HepG2 (cell line): ENCODE measurements around the gene BBC3. TPM values are rescaled to one million over a fixed set of nuclear protein-coding genes. Genes with fewer than 3 reads are reported as not detected.

Source experiments
- BCL6 ChIP-seq: IDR thresholded peaks from 2 replicates; pipeline ENCODE4 v1.6.1; 2016; ENCODE audit warnings: missing genetic modification reagents, missing compliant biosample characterization
- HOXA7 ChIP-seq: sonication (generic); formaldehyde crosslinking; IDR thresholded peaks from 2 replicates; pipeline ENCODE4 v1.8.1; 2022; ENCODE audit warnings: mild to moderate bottlenecking, missing genetic modification reagents, moderate library complexity
- HOXA9 ChIP-seq: sonication (generic); formaldehyde crosslinking; IDR thresholded peaks from 2 replicates; pipeline ENCODE4 v1.8.1; 2022; ENCODE audit warnings: missing genetic modification reagents, mild to moderate bottlenecking, moderate library complexity, borderline replicate concordance
- LCORL ChIP-seq, 2 experiments: fragments of 450-650 bp in 1 of 2; sonication (generic) in 1 of 2; formaldehyde crosslinking in 1 of 2; IDR thresholded peaks; 2 replicates each; pipeline versions ENCODE4 v1.5.0 to v1.6.1; 2017 to 2020; ENCODE audit warnings: antibody characterized with exemption in 1 of 2, missing genetic modification reagents in 1 of 2
- RFX1 ChIP-seq: fragments of 450-650 bp; IDR thresholded peaks from 2 replicates; pipeline ENCODE4 v1.6.1; 2017
- SNAI1 ChIP-seq: sonication (generic); formaldehyde crosslinking; IDR thresholded peaks from 2 replicates; pipeline ENCODE4 v1.5.0; 2020; ENCODE audit warnings: mild to moderate bottlenecking, missing genetic modification reagents, borderline replicate concordance
- TBP ChIP-seq: sonication (generic); formaldehyde crosslinking; IDR thresholded peaks from 2 replicates; pipeline ENCODE4 v1.5.0; 2020; ENCODE audit warnings: missing genetic modification reagents
- THYN1 ChIP-seq: sonication (generic); formaldehyde crosslinking; IDR thresholded peaks from 2 replicates; pipeline ENCODE4 v1.8.1; 2023; ENCODE audit warnings: low read depth, mild to moderate bottlenecking, moderate library complexity, missing genetic modification reagents, borderline replicate concordance
- ZC3H13 ChIP-seq: sonication (generic); formaldehyde crosslinking; IDR thresholded peaks from 2 replicates; pipeline ENCODE4 v1.8.1; 2023; ENCODE audit warnings: mild to moderate bottlenecking, missing genetic modification reagents, moderate library complexity
- ZNF331 ChIP-seq: sonication (generic); formaldehyde crosslinking; IDR thresholded peaks from 2 replicates; pipeline ENCODE4 v1.4.0; 2020; ENCODE audit warnings: missing genetic modification reagents
- ZNF589 ChIP-seq: sonication (generic); formaldehyde crosslinking; conservative IDR thresholded peaks from 2 replicates; pipeline ENCODE4 v1.8.0; 2022; ENCODE audit warnings: mild to moderate bottlenecking, moderate library complexity, missing genetic modification reagents
- ZNF616 ChIP-seq: sonication (generic); formaldehyde crosslinking; IDR thresholded peaks from 2 replicates; pipeline ENCODE4 v1.5.0; 2020; ENCODE audit warnings: low read depth, mild to moderate bottlenecking, missing genetic modification reagents
- polyA plus RNA-seq, 8 experiments: library from polyadenylated mRNA; depleted of rRNA in 3 of 8; stranded (reverse) in 7 of 8; unstranded in 1 of 8; fragments of >200 nt; fragmentation: Illumina TruSeq in 4 of 8; extraction: Trizol in 4 of 8; gene quantifications; 2 replicates each; pipeline versions ENCODE4 v1.2.1 to v1.2.3, GENCODE V29; 2011 to 2016; ENCODE audit warnings: low read depth in 4 of 8, missing spikeins in 1 of 8, mixed read lengths in 1 of 8; ENCODE audit not compliant: insufficient read depth in 1 of 8
- total RNA-seq, 5 experiments: library from RNA; depleted of rRNA; stranded (reverse); fragments of >200 nt; fragmentation: Illumina TruSeq; extraction: Trizol; gene quantifications; 2 replicates each; pipeline ENCODE4 v1.2.3, GENCODE V29; 2016; ENCODE audit warnings: low read depth in 1 of 5
- TF ChIP-seq, protein P1 (sequence below): sonication (generic); formaldehyde crosslinking; IDR thresholded peaks from 2 replicates; pipeline ENCODE4 v1.4.0; 2020; ENCODE audit warnings: low read depth, missing genetic modification reagents
- TF ChIP-seq, protein P2 (sequence below): sonication (generic); IDR thresholded peaks from 2 replicates; pipeline ENCODE4 v1.6.1; 2016; ENCODE audit warnings: low read depth, borderline replicate concordance
- TF ChIP-seq, protein P3 (sequence below): IDR thresholded peaks from 2 replicates; pipeline ENCODE4 v1.6.1; 2016; ENCODE audit warnings: low read depth
- TF ChIP-seq, protein P4 (sequence below): IDR thresholded peaks from 2 replicates; pipeline ENCODE4 v1.4.0; 2020; ENCODE audit warnings: mild to moderate bottlenecking, missing genetic modification reagents

BBC3 gene
- total and polyA plus RNA-seq, 2 of the 13 experiments (the other 11 are each of a cell fraction or from before 2014, with no cell fraction given), result 6.1 to 8.8 TPM

DNA sequence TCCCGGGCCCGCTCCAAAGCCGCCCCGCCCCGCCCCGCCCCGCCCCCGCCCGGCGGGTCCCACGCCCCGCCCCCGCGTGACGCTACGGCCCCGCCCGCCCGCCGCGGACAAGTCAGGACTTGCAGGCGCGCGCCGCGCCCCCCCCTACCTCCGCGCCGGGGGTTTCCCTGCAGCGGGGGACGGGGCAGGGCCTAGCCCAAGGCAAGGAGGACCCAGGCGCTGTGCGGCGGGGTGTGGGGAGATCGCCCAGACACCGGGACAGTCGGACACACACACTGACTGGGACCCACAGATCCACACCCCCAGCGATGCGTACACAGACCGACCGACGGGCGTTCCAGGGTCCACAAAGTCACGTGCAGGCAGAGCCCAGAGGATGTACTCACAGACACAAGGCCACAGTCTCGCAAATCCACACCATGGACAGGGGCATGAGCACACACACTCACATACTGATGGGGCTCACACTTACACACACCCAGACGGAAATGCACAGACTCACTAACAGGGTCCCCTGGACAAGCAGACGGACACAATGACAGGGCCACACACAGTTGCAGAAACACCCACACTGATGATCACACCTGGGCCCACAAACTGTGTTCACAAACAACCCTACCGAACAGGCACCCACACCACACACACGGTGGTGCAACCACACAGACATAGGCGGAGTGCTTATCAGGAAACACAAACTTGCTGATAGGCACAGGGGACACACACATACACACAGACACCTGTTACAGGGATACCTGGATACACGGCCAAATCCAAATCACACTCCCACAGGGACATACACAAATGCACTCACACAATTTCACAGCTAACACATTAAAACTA lies 436 bp upstream of the BBC3 start (continued):
- TF ChIP-seq, protein P1, sequence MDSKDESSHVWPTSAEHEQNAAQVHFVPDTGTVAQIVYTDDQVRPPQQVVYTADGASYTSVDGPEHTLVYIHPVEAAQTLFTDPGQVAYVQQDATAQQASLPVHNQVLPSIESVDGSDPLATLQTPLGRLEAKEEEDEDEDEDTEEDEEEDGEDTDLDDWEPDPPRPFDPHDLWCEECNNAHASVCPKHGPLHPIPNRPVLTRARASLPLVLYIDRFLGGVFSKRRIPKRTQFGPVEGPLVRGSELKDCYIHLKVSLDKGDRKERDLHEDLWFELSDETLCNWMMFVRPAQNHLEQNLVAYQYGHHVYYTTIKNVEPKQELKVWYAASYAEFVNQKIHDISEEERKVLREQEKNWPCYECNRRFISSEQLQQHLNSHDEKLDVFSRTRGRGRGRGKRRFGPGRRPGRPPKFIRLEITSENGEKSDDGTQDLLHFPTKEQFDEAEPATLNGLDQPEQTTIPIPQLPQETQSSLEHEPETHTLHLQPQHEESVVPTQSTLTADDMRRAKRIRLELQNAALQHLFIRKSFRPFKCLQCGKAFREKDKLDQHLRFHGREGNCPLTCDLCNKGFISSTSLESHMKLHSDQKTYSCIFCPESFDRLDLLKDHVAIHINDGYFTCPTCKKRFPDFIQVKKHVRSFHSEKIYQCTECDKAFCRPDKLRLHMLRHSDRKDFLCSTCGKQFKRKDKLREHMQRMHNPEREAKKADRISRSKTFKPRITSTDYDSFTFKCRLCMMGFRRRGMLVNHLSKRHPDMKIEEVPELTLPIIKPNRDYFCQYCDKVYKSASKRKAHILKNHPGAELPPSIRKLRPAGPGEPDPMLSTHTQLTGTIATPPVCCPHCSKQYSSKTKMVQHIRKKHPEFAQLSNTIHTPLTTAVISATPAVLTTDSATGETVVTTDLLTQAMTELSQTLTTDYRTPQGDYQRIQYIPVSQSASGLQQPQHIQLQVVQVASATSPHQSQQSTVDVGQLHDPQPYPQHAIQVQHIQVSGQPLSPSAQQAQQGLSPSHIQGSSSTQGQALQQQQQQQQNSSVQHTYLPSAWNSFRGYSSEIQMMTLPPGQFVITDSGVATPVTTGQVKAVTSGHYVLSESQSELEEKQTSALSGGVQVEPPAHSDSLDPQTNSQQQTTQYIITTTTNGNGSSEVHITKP (CRISPR knock-in tag), result no peak; the same call in 1 of the 2 replicates
- TF ChIP-seq HOXA7, result 0 out of 2 replicates have a peak, but pooled peaks have one; percentile 39
- TF ChIP-seq ZNF589, result peak; percentile 65; the same call in 1 of the 2 replicates
- TF ChIP-seq ZC3H13 (CRISPR knock-in tag), result peak; percentile 61; the same call in 1 of the 2 replicates
- TF ChIP-seq, protein P2, sequence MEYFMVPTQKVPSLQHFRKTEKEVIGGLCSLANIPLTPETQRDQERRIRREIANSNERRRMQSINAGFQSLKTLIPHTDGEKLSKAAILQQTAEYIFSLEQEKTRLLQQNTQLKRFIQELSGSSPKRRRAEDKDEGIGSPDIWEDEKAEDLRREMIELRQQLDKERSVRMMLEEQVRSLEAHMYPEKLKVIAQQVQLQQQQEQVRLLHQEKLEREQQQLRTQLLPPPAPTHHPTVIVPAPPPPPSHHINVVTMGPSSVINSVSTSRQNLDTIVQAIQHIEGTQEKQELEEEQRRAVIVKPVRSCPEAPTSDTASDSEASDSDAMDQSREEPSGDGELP, result peak; percentile 27; the same call in 1 of the 2 replicates
- TF ChIP-seq, protein P3, sequence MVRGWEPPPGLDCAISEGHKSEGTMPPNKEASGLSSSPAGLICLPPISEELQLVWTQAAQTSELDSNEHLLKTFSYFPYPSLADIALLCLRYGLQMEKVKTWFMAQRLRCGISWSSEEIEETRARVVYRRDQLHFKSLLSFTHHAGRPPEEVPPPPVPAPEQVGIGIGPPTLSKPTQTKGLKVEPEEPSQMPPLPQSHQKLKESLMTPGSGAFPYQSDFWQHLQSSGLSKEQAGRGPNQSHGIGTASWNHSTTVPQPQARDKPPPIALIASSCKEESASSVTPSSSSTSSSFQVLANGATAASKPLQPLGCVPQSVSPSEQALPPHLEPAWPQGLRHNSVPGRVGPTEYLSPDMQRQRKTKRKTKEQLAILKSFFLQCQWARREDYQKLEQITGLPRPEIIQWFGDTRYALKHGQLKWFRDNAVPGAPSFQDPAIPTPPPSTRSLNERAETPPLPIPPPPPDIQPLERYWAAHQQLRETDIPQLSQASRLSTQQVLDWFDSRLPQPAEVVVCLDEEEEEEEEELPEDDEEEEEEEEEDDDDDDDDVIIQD (CRISPR knock-in tag), result no peak
- TF ChIP-seq, protein P4, sequence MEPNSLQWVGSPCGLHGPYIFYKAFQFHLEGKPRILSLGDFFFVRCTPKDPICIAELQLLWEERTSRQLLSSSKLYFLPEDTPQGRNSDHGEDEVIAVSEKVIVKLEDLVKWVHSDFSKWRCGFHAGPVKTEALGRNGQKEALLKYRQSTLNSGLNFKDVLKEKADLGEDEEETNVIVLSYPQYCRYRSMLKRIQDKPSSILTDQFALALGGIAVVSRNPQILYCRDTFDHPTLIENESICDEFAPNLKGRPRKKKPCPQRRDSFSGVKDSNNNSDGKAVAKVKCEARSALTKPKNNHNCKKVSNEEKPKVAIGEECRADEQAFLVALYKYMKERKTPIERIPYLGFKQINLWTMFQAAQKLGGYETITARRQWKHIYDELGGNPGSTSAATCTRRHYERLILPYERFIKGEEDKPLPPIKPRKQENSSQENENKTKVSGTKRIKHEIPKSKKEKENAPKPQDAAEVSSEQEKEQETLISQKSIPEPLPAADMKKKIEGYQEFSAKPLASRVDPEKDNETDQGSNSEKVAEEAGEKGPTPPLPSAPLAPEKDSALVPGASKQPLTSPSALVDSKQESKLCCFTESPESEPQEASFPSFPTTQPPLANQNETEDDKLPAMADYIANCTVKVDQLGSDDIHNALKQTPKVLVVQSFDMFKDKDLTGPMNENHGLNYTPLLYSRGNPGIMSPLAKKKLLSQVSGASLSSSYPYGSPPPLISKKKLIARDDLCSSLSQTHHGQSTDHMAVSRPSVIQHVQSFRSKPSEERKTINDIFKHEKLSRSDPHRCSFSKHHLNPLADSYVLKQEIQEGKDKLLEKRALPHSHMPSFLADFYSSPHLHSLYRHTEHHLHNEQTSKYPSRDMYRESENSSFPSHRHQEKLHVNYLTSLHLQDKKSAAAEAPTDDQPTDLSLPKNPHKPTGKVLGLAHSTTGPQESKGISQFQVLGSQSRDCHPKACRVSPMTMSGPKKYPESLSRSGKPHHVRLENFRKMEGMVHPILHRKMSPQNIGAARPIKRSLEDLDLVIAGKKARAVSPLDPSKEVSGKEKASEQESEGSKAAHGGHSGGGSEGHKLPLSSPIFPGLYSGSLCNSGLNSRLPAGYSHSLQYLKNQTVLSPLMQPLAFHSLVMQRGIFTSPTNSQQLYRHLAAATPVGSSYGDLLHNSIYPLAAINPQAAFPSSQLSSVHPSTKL (CRISPR knock-in tag), result peak; percentile 39; the same call in 1 of the 2 replicates
- 0 out of 2 replicates have a peak, but pooled peaks have one; percentile 60 for TF ChIP-seq ZNF616
- no peak for TF ChIP-seq TBP
- no peak for TF ChIP-seq THYN1
- peak; percentile 23; the same call in 1 of the 2 replicates for TF ChIP-seq BCL6 (CRISPR knock-in tag)
- TF ChIP-seq RFX1, result no peak
- peak; percentile 35; the same call in 1 of the 2 replicates for TF ChIP-seq HOXA9 (CRISPR knock-in tag)
- TF ChIP-seq LCORL (IDR thresholded peaks at IDR 0.05), result no peak
- TF ChIP-seq LCORL (CRISPR knock-in tag; IDR thresholded peaks at IDR 0.05), result no peak
- TF ChIP-seq SNAI1 (CRISPR knock-in tag), result no peak
- TF ChIP-seq ZNF331 (CRISPR knock-in tag), result no peak; the same call in 1 of the 2 replicates
